ENCODE results near the gene CD8B.

GRCh38 chr2:86779971-86780370, 81.7 kb downstream of the CD8B start:
- TF ChIP-seq CTCF (IDR thresholded peaks at IDR 0.05; ENCODE audit: low read length) (no peak), EZH2 (IDR thresholded peaks at IDR 0.05; ENCODE audit: borderline replicate concordance, low read length) (no peak)
